HepG2 (cell line): ENCODE results near the gene FSCN2. TPM values are rescaled to one million over a fixed set of nuclear protein-coding genes. Genes with fewer than 3 reads are reported as not detected.

ENCODE experiments used
- JDP2 ChIP-seq: sonication (generic); formaldehyde crosslinking; IDR thresholded peaks from 2 replicates; pipeline ENCODE4 v1.8.1; 2022; ENCODE audit warnings: missing genetic modification reagents, borderline replicate concordance
- KMT2B ChIP-seq: IDR thresholded peaks from 2 replicates; pipeline ENCODE4 v1.6.1; 2016; ENCODE audit warnings: missing genetic modification reagents, missing compliant biosample characterization
- MYC ChIP-seq: sonication (generic); formaldehyde crosslinking; IDR thresholded peaks from 2 replicates; pipeline ENCODE4 v1.9.0; 2021; ENCODE audit warnings: missing genetic modification reagents, borderline replicate concordance
- NCOA5 ChIP-seq: sonication (generic); formaldehyde crosslinking; IDR thresholded peaks from 2 replicates; pipeline ENCODE4 v1.4.0; 2020; ENCODE audit warnings: missing genetic modification reagents
- NR3C1 ChIP-seq: sonication (generic); formaldehyde crosslinking; IDR thresholded peaks from 2 replicates; pipeline ENCODE4 v1.4.0; 2020; ENCODE audit warnings: missing genetic modification reagents
- POGZ ChIP-seq: sonication (generic); formaldehyde crosslinking; IDR thresholded peaks from 2 replicates; pipeline ENCODE4 v1.4.0; 2020; ENCODE audit warnings: mild to moderate bottlenecking, missing genetic modification reagents
- POLR2G ChIP-seq: fragments of 200-400 bp; formaldehyde crosslinking; IDR thresholded peaks from 2 replicates; pipeline ENCODE4 v1.6.1; 2018; ENCODE audit warnings: mild to moderate bottlenecking, low read depth, low read length, moderate library complexity
- SNAPC5 ChIP-seq: sonication (generic); formaldehyde crosslinking; IDR thresholded peaks from 2 replicates; pipeline ENCODE4 v1.8.1; 2023; ENCODE audit warnings: mild to moderate bottlenecking, missing genetic modification reagents, borderline replicate concordance
- SP4 ChIP-seq: sonication (generic); formaldehyde crosslinking; IDR thresholded peaks from 2 replicates; pipeline ENCODE4 v1.8.1; 2023; ENCODE audit warnings: mild to moderate bottlenecking, missing genetic modification reagents
- SP5 ChIP-seq: IDR thresholded peaks from 2 replicates; pipeline ENCODE4 v1.6.1; 2016; ENCODE audit warnings: low read depth, borderline replicate concordance
- SPEN ChIP-seq: sonication (generic); formaldehyde crosslinking; IDR thresholded peaks from 2 replicates; pipeline ENCODE4 v1.5.1; 2020; ENCODE audit warnings: low read depth, mild to moderate bottlenecking, missing genetic modification reagents
- ZBTB34 ChIP-seq: sonication (generic); formaldehyde crosslinking; IDR thresholded peaks from 2 replicates; pipeline ENCODE4 v1.8.0; 2022; ENCODE audit warnings: mild to moderate bottlenecking, missing genetic modification reagents
- ZNF20 ChIP-seq: sonication (generic); formaldehyde crosslinking; IDR thresholded peaks from 2 replicates; pipeline ENCODE4 v1.4.0; 2020; ENCODE audit warnings: mild to moderate bottlenecking, moderate library complexity, missing genetic modification reagents
- ZNF253 ChIP-seq: sonication (generic); formaldehyde crosslinking; IDR thresholded peaks from 2 replicates; pipeline ENCODE4 v1.8.0; 2022; ENCODE audit warnings: mild to moderate bottlenecking, missing genetic modification reagents, borderline replicate concordance
- ZNF496 ChIP-seq: sonication (generic); formaldehyde crosslinking; IDR thresholded peaks from 2 replicates; pipeline ENCODE4 v1.8.1; 2023; ENCODE audit warnings: mild to moderate bottlenecking, moderate library complexity, missing genetic modification reagents; ENCODE audit not compliant: insufficient replicate concordance
- ZNF674 ChIP-seq: sonication (generic); formaldehyde crosslinking; IDR thresholded peaks from 2 replicates; pipeline ENCODE4 v1.5.0; 2020; ENCODE audit warnings: low read depth, mild to moderate bottlenecking, missing genetic modification reagents
- ZNF781 ChIP-seq: sonication (generic); formaldehyde crosslinking; IDR thresholded peaks from 2 replicates; pipeline ENCODE4 v1.5.1; 2020; ENCODE audit warnings: borderline replicate concordance, mild to moderate bottlenecking, missing genetic modification reagents; ENCODE audit errors: not compliant biosample characterization
- ZNF883 ChIP-seq: sonication (generic); formaldehyde crosslinking; IDR thresholded peaks from 2 replicates; pipeline ENCODE4 v1.5.1; 2020; ENCODE audit warnings: mild to moderate bottlenecking, missing genetic modification reagents; ENCODE audit errors: not compliant biosample characterization
- polyA plus RNA-seq, 8 experiments: library from polyadenylated mRNA; depleted of rRNA in 3 of 8; stranded (reverse) in 7 of 8; unstranded in 1 of 8; fragments of >200 nt; fragmentation: Illumina TruSeq in 4 of 8; extraction: Trizol in 4 of 8; gene quantifications; 2 replicates each; pipeline versions ENCODE4 v1.2.1 to v1.2.3, GENCODE V29; 2011 to 2016; ENCODE audit warnings: low read depth in 4 of 8, missing spikeins in 1 of 8, mixed read lengths in 1 of 8; ENCODE audit not compliant: insufficient read depth in 1 of 8
- total RNA-seq, 5 experiments: library from RNA; depleted of rRNA; stranded (reverse); fragments of >200 nt; fragmentation: Illumina TruSeq; extraction: Trizol; gene quantifications; 2 replicates each; pipeline ENCODE4 v1.2.3, GENCODE V29; 2016; ENCODE audit warnings: low read depth in 1 of 5
- TF ChIP-seq, protein P1 (sequence below): sonication (generic); formaldehyde crosslinking; IDR thresholded peaks from 2 replicates; pipeline ENCODE4 v1.5.1; 2020; ENCODE audit warnings: mild to moderate bottlenecking, missing genetic modification reagents, moderate library complexity
- TF ChIP-seq, protein P2 (sequence below), 2 experiments: sonication (generic) in 1 of 2; formaldehyde crosslinking in 1 of 2; IDR thresholded peaks; 2 replicates each; pipeline versions ENCODE4 v1.4.0 to v1.6.1; 2018 to 2020; ENCODE audit warnings: missing genetic modification reagents in 2 of 2, borderline replicate concordance in 1 of 2, low read depth in 1 of 2, mild to moderate bottlenecking in 1 of 2, missing biosample characterization in 1 of 2
- TF ChIP-seq, protein P3 (sequence below): sonication (generic); formaldehyde crosslinking; IDR thresholded peaks from 2 replicates; pipeline ENCODE4 v1.8.0; 2022; ENCODE audit warnings: missing genetic modification reagents, low read depth, mild to moderate bottlenecking, borderline replicate concordance

FSCN2 gene
- total and polyA plus RNA-seq, 2 of the 13 experiments (the other 11 are each of a cell fraction or from before 2014, with no cell fraction given) = 0.09 TPM; not detected in 1

- TF ChIP-seq, protein P1, sequence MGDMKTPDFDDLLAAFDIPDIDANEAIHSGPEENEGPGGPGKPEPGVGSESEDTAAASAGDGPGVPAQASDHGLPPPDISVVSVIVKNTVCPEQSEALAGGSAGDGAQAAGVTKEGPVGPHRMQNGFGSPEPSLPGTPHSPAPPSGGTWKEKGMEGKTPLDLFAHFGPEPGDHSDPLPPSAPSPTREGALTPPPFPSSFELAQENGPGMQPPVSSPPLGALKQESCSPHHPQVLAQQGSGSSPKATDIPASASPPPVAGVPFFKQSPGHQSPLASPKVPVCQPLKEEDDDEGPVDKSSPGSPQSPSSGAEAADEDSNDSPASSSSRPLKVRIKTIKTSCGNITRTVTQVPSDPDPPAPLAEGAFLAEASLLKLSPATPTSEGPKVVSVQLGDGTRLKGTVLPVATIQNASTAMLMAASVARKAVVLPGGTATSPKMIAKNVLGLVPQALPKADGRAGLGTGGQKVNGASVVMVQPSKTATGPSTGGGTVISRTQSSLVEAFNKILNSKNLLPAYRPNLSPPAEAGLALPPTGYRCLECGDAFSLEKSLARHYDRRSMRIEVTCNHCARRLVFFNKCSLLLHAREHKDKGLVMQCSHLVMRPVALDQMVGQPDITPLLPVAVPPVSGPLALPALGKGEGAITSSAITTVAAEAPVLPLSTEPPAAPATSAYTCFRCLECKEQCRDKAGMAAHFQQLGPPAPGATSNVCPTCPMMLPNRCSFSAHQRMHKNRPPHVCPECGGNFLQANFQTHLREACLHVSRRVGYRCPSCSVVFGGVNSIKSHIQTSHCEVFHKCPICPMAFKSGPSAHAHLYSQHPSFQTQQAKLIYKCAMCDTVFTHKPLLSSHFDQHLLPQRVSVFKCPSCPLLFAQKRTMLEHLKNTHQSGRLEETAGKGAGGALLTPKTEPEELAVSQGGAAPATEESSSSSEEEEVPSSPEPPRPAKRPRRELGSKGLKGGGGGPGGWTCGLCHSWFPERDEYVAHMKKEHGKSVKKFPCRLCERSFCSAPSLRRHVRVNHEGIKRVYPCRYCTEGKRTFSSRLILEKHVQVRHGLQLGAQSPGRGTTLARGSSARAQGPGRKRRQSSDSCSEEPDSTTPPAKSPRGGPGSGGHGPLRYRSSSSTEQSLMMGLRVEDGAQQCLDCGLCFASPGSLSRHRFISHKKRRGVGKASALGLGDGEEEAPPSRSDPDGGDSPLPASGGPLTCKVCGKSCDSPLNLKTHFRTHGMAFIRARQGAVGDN (CRISPR knock-in tag) = peak; percentile 51
- TF ChIP-seq ZNF20 (CRISPR knock-in tag) = no peak
- no peak for TF ChIP-seq SP4 (CRISPR knock-in tag)
- no peak for TF ChIP-seq ZNF781 (CRISPR knock-in tag)
- TF ChIP-seq ZNF674 (CRISPR knock-in tag) = no peak
- no peak for TF ChIP-seq ZNF883 (CRISPR knock-in tag)
- TF ChIP-seq ZNF496 (CRISPR knock-in tag) = no peak
- no peak for TF ChIP-seq SNAPC5 (CRISPR knock-in tag)
- no peak for TF ChIP-seq NR3C1 (CRISPR knock-in tag)
- peak; percentile 11; the same call in 1 of the 2 replicates for TF ChIP-seq POLR2G
- no peak for TF ChIP-seq KMT2B (CRISPR knock-in tag)
- TF ChIP-seq, protein P2, sequence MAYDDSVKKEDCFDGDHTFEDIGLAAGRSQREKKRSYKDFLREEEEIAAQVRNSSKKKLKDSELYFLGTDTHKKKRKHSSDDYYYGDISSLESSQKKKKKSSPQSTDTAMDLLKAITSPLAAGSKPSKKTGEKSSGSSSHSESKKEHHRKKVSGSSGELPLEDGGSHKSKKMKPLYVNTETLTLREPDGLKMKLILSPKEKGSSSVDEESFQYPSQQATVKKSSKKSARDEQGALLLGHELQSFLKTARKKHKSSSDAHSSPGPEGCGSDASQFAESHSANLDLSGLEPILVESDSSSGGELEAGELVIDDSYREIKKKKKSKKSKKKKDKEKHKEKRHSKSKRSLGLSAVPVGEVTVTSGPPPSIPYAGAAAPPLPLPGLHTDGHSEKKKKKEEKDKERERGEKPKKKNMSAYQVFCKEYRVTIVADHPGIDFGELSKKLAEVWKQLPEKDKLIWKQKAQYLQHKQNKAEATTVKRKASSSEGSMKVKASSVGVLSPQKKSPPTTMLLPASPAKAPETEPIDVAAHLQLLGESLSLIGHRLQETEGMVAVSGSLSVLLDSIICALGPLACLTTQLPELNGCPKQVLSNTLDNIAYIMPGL (CRISPR knock-in tag; IDR thresholded peaks at IDR 0.05; ENCODE audit: borderline replicate concordance in 1 of 2, low read depth in 1 of 2) = no peak
- TF ChIP-seq SPEN = peak; percentile 34; the same call in 1 of the 2 replicates
- TF ChIP-seq MYC = no peak
- TF ChIP-seq ZBTB34 (CRISPR knock-in tag) = no peak
- TF ChIP-seq, protein P3, sequence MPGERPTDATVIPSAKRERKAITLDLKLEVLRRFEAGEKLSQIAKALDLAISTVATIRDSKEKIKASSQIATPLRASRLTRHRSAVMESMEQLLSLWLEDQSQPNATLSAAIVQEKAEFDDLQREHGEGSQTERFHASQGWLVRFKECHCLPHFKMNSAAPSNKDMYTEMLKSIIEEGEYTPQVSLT = no peak
- TF ChIP-seq JDP2 (CRISPR knock-in tag) = no peak
- TF ChIP-seq ZNF253 (CRISPR knock-in tag) = 0 out of 2 replicates have a peak, but pooled peaks have one; percentile 46
- no peak for TF ChIP-seq SP5 (CRISPR knock-in tag)
- TF ChIP-seq POGZ (CRISPR knock-in tag) = no peak
- no peak for TF ChIP-seq NCOA5
These were observed 17.2 kb upstream of the FSCN2 start (continued) for GRCh38 chr17:81510785-81511553.
